K562 (cell line): ENCODE results near the gene SLC25A10. TPM values are rescaled to one million over a fixed set of nuclear protein-coding genes. Genes with fewer than 3 reads are reported as not detected.

Experiments
- ATAC-seq: fragments of 200-7000 bp; cut with Tn5 transposase; 3 replicates; pipeline ENCODE4 v1.9.1; 2020; ENCODE audit warnings: moderate library complexity
- BruUV-seq: library from RNA; stranded (reverse); fragments of 400-500 nt; replicated peaks from 2 replicates; lab custom pipeline; 2021; lab: Mats Ljungman, UMichigan
- CTCF ChIA-PET: fragments of 300-600 bp; formaldehyde crosslinking; extraction: SDS; loops from one replicate; lab custom pipeline; 2021; ENCODE audit warnings: low intra/inter-chr PET ratio; lab: Yijun Ruan, JAX
- POLR2A ChIA-PET: fragments of 300-600, 350-650 bp; sonication (Branson Sonifier 250); formaldehyde crosslinking; extraction: SDS; loops from one replicate; lab custom pipeline; 2021; ENCODE audit warnings: antibody characterized with exemption, inconsistent platforms; lab: Yijun Ruan, JAX
- DNase-seq, 4 experiments: peaks; one replicate each; pipeline versions ENCODE4 v3.0.0 to v3.0.0-alpha.2; 2011 to 2018; ENCODE audit warnings: low spot score in 3 of 4, mixed read lengths in 3 of 4; ENCODE audit errors: extremely low read depth in 1 of 4
- FAIRE-seq: peaks from 2 replicates; lab custom pipeline; 2011; peaks lifted over from hg19 to GRCh38; lab: Jason Lieb, UNC
- H2AFZ ChIP-seq: 2 replicates; pipeline ENCODE4 v1.6.0; 2011; ENCODE audit warnings: low read depth, low read length, control low read depth, inconsistent platforms
- H3K27ac ChIP-seq: fragments of 200-600 bp; 3 replicates; pipeline ENCODE4 v1.8.0; 2011; ENCODE audit warnings: low read depth, mild to moderate bottlenecking, control low read depth, inconsistent platforms, low read length, moderate library complexity, mixed read lengths; ENCODE audit errors: extremely low read depth
- H3K27me3 ChIP-seq, 2 experiments: fragments of 300-600 bp in 1 of 2; 2 replicates in 1 of 2; 3 replicates in 1 of 2; pipeline versions ENCODE4 v1.6.0 to v1.8.0; 2011; ENCODE audit warnings: inconsistent platforms in 2 of 2, low read length in 2 of 2, mild to moderate bottlenecking in 1 of 2, mixed read lengths in 1 of 2, moderate library complexity in 1 of 2; ENCODE audit not compliant: control insufficient read depth in 2 of 2, insufficient read depth in 2 of 2
- H3K36me3 ChIP-seq: fragments of 300-600 bp; 3 replicates; pipeline ENCODE4 v1.8.0; 2011; ENCODE audit warnings: mild to moderate bottlenecking, low read length, inconsistent platforms; ENCODE audit not compliant: control insufficient read depth, insufficient read depth
- H3K4me1 ChIP-seq, 2 experiments: fragments of 200-600 bp in 1 of 2; replicated peaks in 1 of 2; 2 replicates in 1 of 2; 3 replicates in 1 of 2; pipeline versions ENCODE4 v1.5.1 to v1.8.0; 2011; ENCODE audit warnings: inconsistent platforms in 2 of 2, low read length in 2 of 2, mild to moderate bottlenecking in 1 of 2, mixed read lengths in 1 of 2, moderate library complexity in 1 of 2; ENCODE audit not compliant: control insufficient read depth in 2 of 2, insufficient read depth in 2 of 2
- H3K4me2 ChIP-seq: 2 replicates; pipeline ENCODE4 v1.6.1; 2011; ENCODE audit warnings: low read length, control low read depth, inconsistent platforms, mixed read lengths; ENCODE audit not compliant: insufficient read depth
- H3K4me3 ChIP-seq: fragments of 200-600 bp; sonication (generic), shearing (Covaris generic); 2 replicates; pipeline ENCODE4 v1.5.1; 2016; ENCODE audit warnings: control low read depth, inconsistent platforms
- H3K79me2 ChIP-seq: fragments of 200-600 bp; 3 replicates; pipeline ENCODE4 v1.8.0; 2011; ENCODE audit warnings: low read length, inconsistent platforms; ENCODE audit not compliant: control insufficient read depth, insufficient read depth
- H3K9ac ChIP-seq, 2 experiments: 2 replicates each; pipeline versions ENCODE4 v1.6.0 to v1.6.1; 2011; ENCODE audit warnings: low read depth in 2 of 2, low read length in 2 of 2, control low read depth in 1 of 2, inconsistent platforms in 1 of 2, mild to moderate bottlenecking in 1 of 2, mixed read lengths in 1 of 2; ENCODE audit not compliant: insufficient read depth in 1 of 2
- H3K9me1 ChIP-seq: one replicate; pipeline ENCODE4 v1.6.0; 2011; ENCODE audit warnings: inconsistent platforms, mild to moderate bottlenecking, low read length, moderate library complexity; ENCODE audit not compliant: control insufficient read depth, insufficient read depth
- H3K9me3 ChIP-seq: replicated peaks from 2 replicates; pipeline ENCODE4 v1.5.1; 2011; ENCODE audit warnings: low read depth, low read length, inconsistent platforms; ENCODE audit not compliant: control insufficient read depth, insufficient read depth
- H4K20me1 ChIP-seq: replicated peaks from 2 replicates; pipeline ENCODE4 v1.6.1; 2011; ENCODE audit warnings: low read length, inconsistent platforms, mixed read lengths; ENCODE audit not compliant: control insufficient read depth, insufficient read depth
- BACH1 ChIP-seq: fragments of 200-800 bp; sonication (Bioruptor generic); IDR thresholded peaks from 2 replicates; pipeline ENCODE4 v1.6.1; 2016; ENCODE audit warnings: missing genetic modification characterization, missing compliant biosample characterization
- CXXC5 ChIP-seq: fragments of 250-450 bp; sonication (Bioruptor Pico); IDR thresholded peaks from 2 replicates; pipeline ENCODE4 v1.8.0; 2022; ENCODE audit warnings: inconsistent platforms, mild to moderate bottlenecking, moderate library complexity
- HNRNPK ChIP-seq: fragments of 200-400 bp; formaldehyde crosslinking; IDR thresholded peaks from one replicate; pipeline ENCODE4 v1.6.1; 2018; ENCODE audit warnings: mild to moderate bottlenecking, low read depth, low read length; ENCODE audit not compliant: poor library complexity, severe bottlenecking
- MCM3 ChIP-seq: fragments of 450-650 bp; IDR thresholded peaks from 2 replicates; pipeline ENCODE4 v1.6.1; 2016
- MEIS2 ChIP-seq: fragments of 450-650 bp; IDR thresholded peaks from 2 replicates; pipeline ENCODE4 v1.6.1; 2014; ENCODE audit warnings: mild to moderate bottlenecking; ENCODE audit not compliant: partially characterized antibody
- POLR2G ChIP-seq: fragments of 200-400 bp; formaldehyde crosslinking; IDR thresholded peaks from 2 replicates; pipeline ENCODE4 v1.6.1; 2017; ENCODE audit warnings: low read depth, mild to moderate bottlenecking, antibody characterized with exemption, low read length, moderate library complexity
- RBFOX2 ChIP-seq: fragments of 200-400 bp; formaldehyde crosslinking; IDR thresholded peaks from 2 replicates; pipeline ENCODE4 v1.6.1; 2017; ENCODE audit warnings: low read depth, mild to moderate bottlenecking, low read length, moderate library complexity
- SMARCA4 ChIP-seq: fragments of 450-650 bp; IDR thresholded peaks from 2 replicates; pipeline ENCODE4 v1.6.1; 2016
- ZNF24 ChIP-seq: fragments of 450-650 bp; IDR thresholded peaks from 2 replicates; pipeline ENCODE4 v1.6.1; 2016
- ZNF445 ChIP-seq: fragments of 250-450 bp; sonication (Bioruptor Pico); IDR thresholded peaks from 2 replicates; pipeline ENCODE4 v1.4.0; 2020; ENCODE audit warnings: low read depth, mild to moderate bottlenecking, moderate library complexity
- WGBS: fragments of 100-300 bp; shearing (Covaris generic); methylation state at CpG from one replicate; pipeline ENCODE4 v1.1.6; 2016; ENCODE audit warnings: low coverage, mixed read lengths; ENCODE audit not compliant: insufficient coverage; ENCODE audit errors: missing lambda C conversion rate; 5-methylcytosine and 5-hydroxymethylcytosine counted together
- in situ Hi-C: fragments of 300-500 bp; cut with MboI; formaldehyde crosslinking; loops from 4 replicates; pipeline ENCODE4 v1.15.0; 2018; ENCODE audit warnings: inconsistent platforms, mixed read lengths
- intact Hi-C: fragments of 100-400 bp; cut with micrococcal nuclease; formaldehyde crosslinking; loops from 2 replicates; pipeline ENCODE4 v1.14.2; 2022
- polyA plus RNA-seq, 8 experiments: library from polyadenylated mRNA; depleted of rRNA in 4 of 8; stranded (reverse) in 5 of 8; unstranded in 3 of 8; fragments of >200 nt; fragmentation: Nextera tagmentation in 2 of 8; fragmentation: Illumina TruSeq in 1 of 8; extraction: Ambion mirVana in 2 of 8; extraction: Trizol in 1 of 8; gene quantifications; 2 replicates each; pipeline versions ENCODE4 v1.2.1 to v1.2.3, GENCODE V29; 2011 to 2014; ENCODE audit warnings: inconsistent platforms in 1 of 8, missing spikeins in 1 of 8
- total RNA-seq, 7 experiments: library from RNA; depleted of rRNA in 6 of 7; stranded (reverse); fragments of >200 nt in 6 of 7; fragmentation: Illumina TruSeq in 2 of 7; extraction: Trizol in 2 of 7; gene quantifications; 2 replicates each; pipeline versions ENCODE4 v1.2.1 to v1.2.3, GENCODE V29; 2011 to 2021; ENCODE audit warnings: low replicate concordance in 1 of 7
- TF ChIP-seq, protein P1 (sequence below), 3 experiments: IDR thresholded peaks in 2 of 3; conservative IDR thresholded peaks in 1 of 3; 2 replicates each; pipeline ENCODE4 v1.5.1; 2011 to 2012; ENCODE audit warnings: low read length in 3 of 3, mild to moderate bottlenecking in 3 of 3, control low read depth in 2 of 3, improper control_type of control experiment in 1 of 3, inconsistent platforms in 1 of 3, low read depth in 1 of 3, mixed read lengths in 1 of 3, moderate library complexity in 1 of 3; ENCODE audit not compliant: insufficient read depth in 2 of 3
- TF ChIP-seq, protein P2 (sequence below): sonication (generic); formaldehyde crosslinking; IDR thresholded peaks from 2 replicates; pipeline ENCODE4 v1.8.1; 2023; ENCODE audit warnings: mild to moderate bottlenecking, missing genetic modification reagents
- TF ChIP-seq, protein P3 (sequence below): fragments of 250-450 bp; sonication (Bioruptor Pico); IDR thresholded peaks from 2 replicates; pipeline ENCODE4 v1.4.0; 2020; ENCODE audit warnings: mild to moderate bottlenecking, moderate library complexity, borderline replicate concordance

The SLC25A10 gene
- total and polyA plus RNA-seq, 9 of the 15 experiments (the other 6 are each of a cell fraction or from before 2014, with no cell fraction given): 0.10 to 85.6 (median 34.3) TPM

- TF ChIP-seq, protein P1, sequence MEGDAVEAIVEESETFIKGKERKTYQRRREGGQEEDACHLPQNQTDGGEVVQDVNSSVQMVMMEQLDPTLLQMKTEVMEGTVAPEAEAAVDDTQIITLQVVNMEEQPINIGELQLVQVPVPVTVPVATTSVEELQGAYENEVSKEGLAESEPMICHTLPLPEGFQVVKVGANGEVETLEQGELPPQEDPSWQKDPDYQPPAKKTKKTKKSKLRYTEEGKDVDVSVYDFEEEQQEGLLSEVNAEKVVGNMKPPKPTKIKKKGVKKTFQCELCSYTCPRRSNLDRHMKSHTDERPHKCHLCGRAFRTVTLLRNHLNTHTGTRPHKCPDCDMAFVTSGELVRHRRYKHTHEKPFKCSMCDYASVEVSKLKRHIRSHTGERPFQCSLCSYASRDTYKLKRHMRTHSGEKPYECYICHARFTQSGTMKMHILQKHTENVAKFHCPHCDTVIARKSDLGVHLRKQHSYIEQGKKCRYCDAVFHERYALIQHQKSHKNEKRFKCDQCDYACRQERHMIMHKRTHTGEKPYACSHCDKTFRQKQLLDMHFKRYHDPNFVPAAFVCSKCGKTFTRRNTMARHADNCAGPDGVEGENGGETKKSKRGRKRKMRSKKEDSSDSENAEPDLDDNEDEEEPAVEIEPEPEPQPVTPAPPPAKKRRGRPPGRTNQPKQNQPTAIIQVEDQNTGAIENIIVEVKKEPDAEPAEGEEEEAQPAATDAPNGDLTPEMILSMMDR (IDR thresholded peaks at IDR 0.05 in 2 of 3, conservative IDR thresholded peaks at IDR 0.05 in 1 of 3; ENCODE audit: insufficient read depth in 2 of 3, low read depth in 1 of 3, low read length in 3 of 3): peak; percentile 44 to 56 (median 50)
- TF ChIP-seq CXXC5 (CRISPR knock-in tag): peak; percentile 46; the same call in 1 of the 2 replicates
- TF ChIP-seq, protein P2, sequence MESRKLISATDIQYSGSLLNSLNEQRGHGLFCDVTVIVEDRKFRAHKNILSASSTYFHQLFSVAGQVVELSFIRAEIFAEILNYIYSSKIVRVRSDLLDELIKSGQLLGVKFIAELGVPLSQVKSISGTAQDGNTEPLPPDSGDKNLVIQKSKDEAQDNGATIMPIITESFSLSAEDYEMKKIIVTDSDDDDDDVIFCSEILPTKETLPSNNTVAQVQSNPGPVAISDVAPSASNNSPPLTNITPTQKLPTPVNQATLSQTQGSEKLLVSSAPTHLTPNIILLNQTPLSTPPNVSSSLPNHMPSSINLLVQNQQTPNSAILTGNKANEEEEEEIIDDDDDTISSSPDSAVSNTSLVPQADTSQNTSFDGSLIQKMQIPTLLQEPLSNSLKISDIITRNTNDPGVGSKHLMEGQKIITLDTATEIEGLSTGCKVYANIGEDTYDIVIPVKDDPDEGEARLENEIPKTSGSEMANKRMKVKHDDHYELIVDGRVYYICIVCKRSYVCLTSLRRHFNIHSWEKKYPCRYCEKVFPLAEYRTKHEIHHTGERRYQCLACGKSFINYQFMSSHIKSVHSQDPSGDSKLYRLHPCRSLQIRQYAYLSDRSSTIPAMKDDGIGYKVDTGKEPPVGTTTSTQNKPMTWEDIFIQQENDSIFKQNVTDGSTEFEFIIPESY: peak; percentile 73
Observed at GRCh38 chr17:81675515-81676221, 36.4 kb upstream of the SLC25A10 start (continued).

- Histone ChIP-seq H3K4me2 (no peak overlapping the region), H3K9me3 (no peaks in the 10 kb centered on the region), H3K27me3 (no peaks in the 10 kb centered on the region), H3K4me3 (no peak overlapping the region), H4K20me1 (no peaks in the 10 kb centered on the region), H3K4me1 (peaks cover 0 to 32% of the 10 kb centered on the region in 2 experiments; a peak in 2 of 5 replicates), H3K79me2 (peaks cover 4% of the 10 kb centered on the region; the same call in 2 of the 3 replicates), H3K9me1 (no peaks in the 10 kb centered on the region), H3K36me3 (peaks cover 42% of the 10 kb centered on the region; the same call in 2 of the 3 replicates), H2AFZ (no peak overlapping the region), H3K27ac (no peak overlapping the region), H3K9ac (peak overlapping the region in 1 of 2 experiments; percentile 52; a peak in 1 of 4 replicates)
- FAIRE-seq (no peak), DNase-seq (no peak), ATAC-seq (no peak)
- no TSS peak for BruUV-seq
- WGBS: 86% methylated on average over 15 of the region's 17 CpGs
- in situ Hi-C loops: no loop called here
- intact Hi-C loops: no loop called here
- ChIA-PET CTCF (no interaction called here), POLR2A (interaction anchor here (1.1 to 1.3 kb wide), 2 partner anchors 9 to 25 kb away, joined by 3 to 4 read pairs; no protein-coding TSS in a partner anchor)
- TF ChIP-seq, protein P3, sequence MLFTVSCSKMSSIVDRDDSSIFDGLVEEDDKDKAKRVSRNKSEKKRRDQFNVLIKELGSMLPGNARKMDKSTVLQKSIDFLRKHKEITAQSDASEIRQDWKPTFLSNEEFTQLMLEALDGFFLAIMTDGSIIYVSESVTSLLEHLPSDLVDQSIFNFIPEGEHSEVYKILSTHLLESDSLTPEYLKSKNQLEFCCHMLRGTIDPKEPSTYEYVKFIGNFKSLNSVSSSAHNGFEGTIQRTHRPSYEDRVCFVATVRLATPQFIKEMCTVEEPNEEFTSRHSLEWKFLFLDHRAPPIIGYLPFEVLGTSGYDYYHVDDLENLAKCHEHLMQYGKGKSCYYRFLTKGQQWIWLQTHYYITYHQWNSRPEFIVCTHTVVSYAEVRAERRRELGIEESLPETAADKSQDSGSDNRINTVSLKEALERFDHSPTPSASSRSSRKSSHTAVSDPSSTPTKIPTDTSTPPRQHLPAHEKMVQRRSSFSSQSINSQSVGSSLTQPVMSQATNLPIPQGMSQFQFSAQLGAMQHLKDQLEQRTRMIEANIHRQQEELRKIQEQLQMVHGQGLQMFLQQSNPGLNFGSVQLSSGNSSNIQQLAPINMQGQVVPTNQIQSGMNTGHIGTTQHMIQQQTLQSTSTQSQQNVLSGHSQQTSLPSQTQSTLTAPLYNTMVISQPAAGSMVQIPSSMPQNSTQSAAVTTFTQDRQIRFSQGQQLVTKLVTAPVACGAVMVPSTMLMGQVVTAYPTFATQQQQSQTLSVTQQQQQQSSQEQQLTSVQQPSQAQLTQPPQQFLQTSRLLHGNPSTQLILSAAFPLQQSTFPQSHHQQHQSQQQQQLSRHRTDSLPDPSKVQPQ (CRISPR knock-in tag): no peak
- 0 out of 2 replicates have a peak, but pooled peaks have one; percentile 20 for TF ChIP-seq RBFOX2
- no peak for TF ChIP-seq MEIS2
- no peak for TF ChIP-seq HNRNPK
- no peak for TF ChIP-seq MCM3
- TF ChIP-seq ZNF24: no peak
- TF ChIP-seq SMARCA4: no peak
- TF ChIP-seq POLR2G: peak; percentile 52
- TF ChIP-seq BACH1: no peak
- TF ChIP-seq ZNF445 (CRISPR knock-in tag): no peak
Observed at GRCh38 chr17:81676906-81677305, 35.2 kb upstream of the SLC25A10 start.
